Neural progenitor cell (in vitro differentiated cells): ENCODE results near the gene MAB21L4.

Experiments
- EZH2 ChIP-seq: fragments of 200-600 bp; sonication (generic); IDR thresholded peaks from 2 replicates; pipeline ENCODE4 v1.6.1; 2017; ENCODE audit warnings: antibody characterized with exemption, mild to moderate bottlenecking, moderate library complexity
- EZH2phosphoT487 ChIP-seq: fragments of 200-600 bp; sonication (generic); IDR thresholded peaks from 2 replicates; pipeline ENCODE4 v1.6.1; 2017; ENCODE audit warnings: antibody characterized with exemption
- TF ChIP-seq, protein P1 (sequence below): fragments of 200-600 bp; sonication (generic); IDR thresholded peaks from 2 replicates; pipeline ENCODE4 v1.5.1; 2017; ENCODE audit warnings: antibody characterized with exemption, mild to moderate bottlenecking

DNA sequence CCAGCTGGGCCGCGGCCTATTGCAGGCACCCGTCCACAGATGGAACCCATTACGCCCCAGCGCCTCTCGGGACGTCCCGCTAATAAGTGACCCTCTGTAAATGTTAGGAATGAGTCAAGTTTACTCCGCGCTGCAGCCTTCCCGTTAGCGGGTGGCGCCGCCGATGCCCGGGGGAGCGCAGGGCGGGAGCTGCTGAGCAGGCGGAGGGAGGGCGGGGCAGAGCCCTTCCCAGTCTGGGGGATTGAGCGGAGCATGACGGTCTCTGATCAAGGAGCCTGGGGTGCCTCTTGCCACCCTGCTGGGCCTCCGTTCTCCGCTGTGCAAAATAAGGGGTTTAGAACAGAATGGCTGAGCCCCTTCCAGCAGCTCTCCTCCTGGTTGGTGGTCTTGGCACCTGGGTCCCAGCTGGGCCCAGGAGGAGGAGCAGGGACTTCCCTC lies 20.6 kb upstream of the MAB21L4 start:
- TF ChIP-seq, protein P1, sequence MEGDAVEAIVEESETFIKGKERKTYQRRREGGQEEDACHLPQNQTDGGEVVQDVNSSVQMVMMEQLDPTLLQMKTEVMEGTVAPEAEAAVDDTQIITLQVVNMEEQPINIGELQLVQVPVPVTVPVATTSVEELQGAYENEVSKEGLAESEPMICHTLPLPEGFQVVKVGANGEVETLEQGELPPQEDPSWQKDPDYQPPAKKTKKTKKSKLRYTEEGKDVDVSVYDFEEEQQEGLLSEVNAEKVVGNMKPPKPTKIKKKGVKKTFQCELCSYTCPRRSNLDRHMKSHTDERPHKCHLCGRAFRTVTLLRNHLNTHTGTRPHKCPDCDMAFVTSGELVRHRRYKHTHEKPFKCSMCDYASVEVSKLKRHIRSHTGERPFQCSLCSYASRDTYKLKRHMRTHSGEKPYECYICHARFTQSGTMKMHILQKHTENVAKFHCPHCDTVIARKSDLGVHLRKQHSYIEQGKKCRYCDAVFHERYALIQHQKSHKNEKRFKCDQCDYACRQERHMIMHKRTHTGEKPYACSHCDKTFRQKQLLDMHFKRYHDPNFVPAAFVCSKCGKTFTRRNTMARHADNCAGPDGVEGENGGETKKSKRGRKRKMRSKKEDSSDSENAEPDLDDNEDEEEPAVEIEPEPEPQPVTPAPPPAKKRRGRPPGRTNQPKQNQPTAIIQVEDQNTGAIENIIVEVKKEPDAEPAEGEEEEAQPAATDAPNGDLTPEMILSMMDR, result no peak
- TF ChIP-seq EZH2, result no peak
- no peak for TF ChIP-seq EZH2phosphoT487
